Activated gamma-delta T cell treated with anti-CD3 and anti-CD28 coated beads, Interleukin-2, amount 50 U/mL, for 16 hours (primary cell): ENCODE data around the gene IFFO2.

Experiments used
- DNase-seq: peaks from one replicate; pipeline ENCODE4 v3.0.0-alpha.2; 2020; ENCODE audit warnings: low read depth

Gene IFFO2

GRCh38 chr1:18950401-18951026 is 6.0 kb downstream of the IFFO2 start:
- DNase-seq, result no peak

- DNase-seq, result no peak
Observed at GRCh38 chr1:18949686-18950400, 6.6 kb downstream of the IFFO2 start.

- DNase-seq, result no peak
Observed at GRCh38 chr1:18948913-18949685, 7.4 kb downstream of the IFFO2 start.

GRCh38 chr1:18948048-18948912 is 8.2 kb downstream of the IFFO2 start:
- peak; percentile 44 for DNase-seq

GRCh38 chr1:18947570-18947969 is 8.9 kb downstream of the IFFO2 start:
- DNase-seq, result no peak

- no peak for DNase-seq
Observed at GRCh38 chr1:18946550-18947381, 9.7 kb downstream of the IFFO2 start.

- no peak for DNase-seq
Observed at GRCh38 chr1:18945401-18945849, 11.1 kb downstream of the IFFO2 start.

- no peak for DNase-seq
Observed at GRCh38 chr1:18944810-18945209, 11.7 kb downstream of the IFFO2 start.

GRCh38 chr1:18943914-18944572 is 12.4 kb downstream of the IFFO2 start:
- no peak for DNase-seq

- DNase-seq, result no peak
Observed at GRCh38 chr1:18943162-18943561, 13.3 kb downstream of the IFFO2 start.

- no peak for DNase-seq
Observed at GRCh38 chr1:18942340-18942739, 14.1 kb downstream of the IFFO2 start.

GRCh38 chr1:18941221-18942141 is 15.0 kb downstream of the IFFO2 start:
- DNase-seq, result no peak

- DNase-seq, result no peak
Observed at GRCh38 chr1:18940303-18941020, 16.0 kb downstream of the IFFO2 start.

- DNase-seq, result no peak
Observed at GRCh38 chr1:18939398-18940302, 16.8 kb downstream of the IFFO2 start.

GRCh38 chr1:18938707-18939070 is 17.8 kb downstream of the IFFO2 start:
- DNase-seq, result no peak

- DNase-seq, result no peak
Observed at GRCh38 chr1:18938008-18938706, 18.3 kb downstream of the IFFO2 start.

- DNase-seq, result no peak
Observed at GRCh38 chr1:18937539-18937938, 18.9 kb downstream of the IFFO2 start.
